ENCODE results near the gene POLG. TPM values are rescaled to one million over a fixed set of nuclear protein-coding genes. Genes with fewer than 3 reads are reported as not detected.

The POLG gene
- total RNA-seq, 1 donor from 2014 or later, result 73.5 TPM

GRCh38 chr15:89367485-89368451 lies 33.1 kb upstream of the POLG start:
- Mint-ChIP-seq H3K27me3 (ENCODE audit: low read depth) (peaks cover 99% of the 10 kb centered on the region), H3K36me3 (ENCODE audit: low read depth) (no peaks in the 10 kb centered on the region), H3K4me1 (peaks cover 21% of the 10 kb centered on the region), H3K27ac (ENCODE audit: unreplicated experiment) (peak overlapping the region; percentile 83), H3K9me3 (no peaks in the 10 kb centered on the region), H3K4me3 (peak overlapping the region; percentile 61)
- DNase-seq (ENCODE audit: low read depth, low spot score), result peak; percentile 50
- no peak for TF ChIP-seq CTCF (conservative IDR thresholded peaks at IDR 0.05)

- H3K27ac Mint-ChIP-seq (ENCODE audit: unreplicated experiment), result peak overlapping the region; percentile 83
- no peak for TF ChIP-seq CTCF (conservative IDR thresholded peaks at IDR 0.05)
- peaks cover 22% of the 10 kb centered on the region for H3K4me1 Mint-ChIP-seq
- H3K4me3 Mint-ChIP-seq, result peak overlapping the region; percentile 61
- no peak for DNase-seq (ENCODE audit: low read depth, low spot score)
- H3K9me3 Mint-ChIP-seq, result no peaks in the 10 kb centered on the region
- peaks cover 95% of the 10 kb centered on the region for H3K27me3 Mint-ChIP-seq (ENCODE audit: low read depth)
- no peaks in the 10 kb centered on the region for H3K36me3 Mint-ChIP-seq (ENCODE audit: low read depth)
These were observed 32.2 kb upstream of the POLG start for GRCh38 chr15:89366656-89367393.

DNA sequence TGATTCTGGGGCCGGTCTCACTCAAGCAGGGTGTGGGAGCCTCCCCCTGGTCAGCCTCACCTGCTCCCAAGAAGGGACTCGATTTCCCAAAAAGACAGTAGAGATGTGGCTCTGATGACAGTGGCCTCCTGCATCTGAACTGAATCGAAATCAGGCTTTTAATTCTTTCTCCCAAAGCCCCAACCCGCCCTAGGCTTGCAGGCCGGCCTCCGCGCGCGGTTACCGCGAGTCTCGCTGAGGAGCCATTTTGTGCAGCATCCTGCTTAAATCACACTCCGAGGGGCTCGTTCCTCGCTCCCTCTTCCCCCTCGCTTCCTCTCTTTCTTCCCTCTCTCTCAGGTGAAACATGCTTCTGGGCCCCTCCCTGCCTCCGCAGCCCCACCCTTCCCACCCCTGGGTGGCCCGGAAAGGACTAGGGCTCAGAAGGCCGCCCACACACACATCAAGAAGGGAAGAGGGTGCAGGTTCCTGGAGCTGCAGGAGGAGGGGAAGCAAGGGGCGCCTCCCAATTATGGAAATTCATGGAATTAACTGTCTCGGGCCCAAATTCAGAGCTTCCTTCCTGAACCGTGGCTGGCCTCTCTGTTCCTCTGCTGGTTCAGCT lies 30.9 kb upstream of the POLG start:
- H3K4me3 Mint-ChIP-seq, result peak overlapping the region; percentile 1
- TF ChIP-seq CTCF (conservative IDR thresholded peaks at IDR 0.05), result no peak
- peaks cover 97% of the 10 kb centered on the region for H3K27me3 Mint-ChIP-seq (ENCODE audit: low read depth)
- no peak for DNase-seq (ENCODE audit: low read depth, low spot score)
- no peak overlapping the region for H3K27ac Mint-ChIP-seq (ENCODE audit: unreplicated experiment)
- H3K9me3 Mint-ChIP-seq, result no peaks in the 10 kb centered on the region
- no peaks in the 10 kb centered on the region for H3K36me3 Mint-ChIP-seq (ENCODE audit: low read depth)
- peaks cover 30% of the 10 kb centered on the region for H3K4me1 Mint-ChIP-seq

DNA sequence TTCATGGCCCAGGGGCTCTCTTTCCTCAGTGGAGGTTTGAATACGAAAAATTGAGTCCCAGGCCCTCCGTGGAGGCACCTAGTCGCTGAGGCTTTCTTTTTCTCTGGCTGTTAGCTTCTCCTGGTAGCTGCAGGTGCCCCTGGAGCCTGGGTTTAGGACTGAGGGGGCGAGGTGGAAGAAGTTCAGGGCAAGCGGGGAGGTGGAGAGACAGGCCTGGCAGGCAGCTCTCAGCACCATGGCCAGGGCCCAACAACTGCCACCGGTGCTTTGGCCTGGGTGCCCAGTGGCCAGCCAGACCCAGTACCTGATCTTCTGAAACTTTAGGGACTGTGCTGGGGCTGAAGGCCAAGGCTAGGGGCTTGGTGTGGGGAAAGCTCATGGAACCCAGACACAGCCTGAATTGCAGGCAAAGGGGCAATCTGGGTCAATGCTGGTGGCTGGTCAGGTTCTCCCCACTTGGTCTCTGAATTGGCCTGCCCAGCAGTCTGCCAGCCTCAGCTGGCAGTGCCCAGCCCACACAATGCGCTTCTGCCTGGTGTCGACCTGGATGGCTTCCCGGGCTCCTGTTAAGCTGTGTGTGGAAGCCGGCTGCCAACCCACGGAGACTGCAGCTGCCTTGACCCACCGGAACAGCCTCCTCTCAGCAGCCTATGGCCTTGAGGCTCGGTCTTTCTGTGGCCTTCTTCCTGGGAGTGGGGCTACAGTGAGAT lies 30.3 kb upstream of the POLG start:
- no peak for DNase-seq (ENCODE audit: low read depth, low spot score)
- Mint-ChIP-seq H3K4me3 (no peak overlapping the region), H3K36me3 (ENCODE audit: low read depth) (no peaks in the 10 kb centered on the region), H3K9me3 (no peaks in the 10 kb centered on the region), H3K27ac (ENCODE audit: unreplicated experiment) (no peak overlapping the region), H3K4me1 (peaks cover 34% of the 10 kb centered on the region), H3K27me3 (ENCODE audit: low read depth) (peaks cover 97% of the 10 kb centered on the region)
- TF ChIP-seq CTCF (conservative IDR thresholded peaks at IDR 0.05), result no peak

DNA sequence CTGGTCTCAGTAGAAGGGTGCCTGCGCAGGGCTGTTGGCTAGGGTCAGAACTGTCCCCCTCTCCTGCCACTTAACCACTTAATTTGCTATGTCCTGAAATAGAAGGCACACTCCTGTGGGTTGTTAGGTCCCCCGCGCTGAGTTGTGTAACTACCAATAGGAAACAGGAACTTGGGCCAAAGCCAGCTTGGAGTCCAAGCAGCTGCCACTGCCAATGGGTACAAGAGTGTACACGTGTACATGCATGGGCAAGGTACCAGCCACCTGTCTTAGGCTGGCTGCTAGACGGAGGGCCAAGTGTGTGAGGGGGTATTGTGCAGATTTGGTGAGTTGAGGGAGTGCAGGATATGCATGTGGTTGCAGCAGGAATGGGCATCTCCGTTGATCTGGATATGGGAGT lies 29.7 kb upstream of the POLG start:
- Mint-ChIP-seq H3K27ac (ENCODE audit: unreplicated experiment) (no peak overlapping the region), H3K4me1 (peaks cover 33% of the 10 kb centered on the region), H3K27me3 (ENCODE audit: low read depth) (peaks cover 97% of the 10 kb centered on the region), H3K4me3 (no peak overlapping the region), H3K36me3 (ENCODE audit: low read depth) (no peaks in the 10 kb centered on the region), H3K9me3 (no peaks in the 10 kb centered on the region)
- TF ChIP-seq CTCF (conservative IDR thresholded peaks at IDR 0.05), result no peak
- no peak for DNase-seq (ENCODE audit: low read depth, low spot score)

Measured in neural crest cell (in vitro differentiated cells).